Testis (tissue), 2 donors: ENCODE measurements around the gene LHCGR.

Experiments used
- CTCF ChIP-seq, 3 experiments: fragments of 450-650 bp in 2 of 3; fragments of 200-600 bp in 1 of 3; sonication (generic) in 1 of 3; IDR thresholded peaks; one replicate each; pipeline ENCODE4 v1.5.1; 2016 to 2019; ENCODE audit warnings: antibody characterized with exemption in 3 of 3, mild to moderate bottlenecking in 2 of 3, moderate library complexity in 1 of 3
- POLR2A ChIP-seq: fragments of 450-650 bp; IDR thresholded peaks from one replicate; pipeline ENCODE4 v1.6.1; 2017; ENCODE audit warnings: antibody characterized with exemption, mild to moderate bottlenecking, moderate library complexity

- TF ChIP-seq CTCF (IDR thresholded peaks at IDR 0.05) (no peak), POLR2A (no peak)
Observed at GRCh38 chr2:48712151-48712550, 43.4 kb downstream of the LHCGR start.
